ENCODE measurements around the gene MTCH2. TPM values are rescaled to one million over a fixed set of nuclear protein-coding genes. Genes with fewer than 3 reads are reported as not detected.
"Not testable (repeated sequence)": the region's sequence is repeated elsewhere in the genome, so short reads cannot be mapped to it uniquely, and the experiment has no call there.

MTCH2 gene
- polyA plus RNA-seq (ENCODE audit: insufficient read length in 12 of 12), result 10 to 100 TPM in 11 of 12 donors, not detected in 1; 40.1 to 81.5 (median 76.6) TPM
- long read RNA-seq, donor 1, transcript MTCH2-201 (13 exons, 2,587 nt), result major isoform, 32 of 89 reads
- long read RNA-seq, donor 1, partial matches to known transcripts, result 48 of 89 reads
- long read RNA-seq, donor 1, other reads (novel, unspliced or antisense), result 5 of 89 reads
- long read RNA-seq, donor 2, transcript MTCH2-201 (13 exons, 2,587 nt), result major isoform, 27 of 40 reads
- long read RNA-seq, donor 2, partial matches to known transcripts, result 10 of 40 reads
- long read RNA-seq, donor 2, other reads (novel, unspliced or antisense), result 0 of 40 reads
- long read RNA-seq, donor 3, transcript MTCH2-201 (13 exons, 2,587 nt), result major isoform, 16 of 17 reads
- long read RNA-seq, donor 3, partial matches to known transcripts, result 0 of 17 reads
- long read RNA-seq, donor 3, other reads (novel, unspliced or antisense), result 0 of 17 reads
- long read RNA-seq, donor 4, transcript MTCH2-201 (13 exons, 2,587 nt), result major isoform, 15 of 22 reads
- long read RNA-seq, donor 4, partial matches to known transcripts, result 6 of 22 reads
- long read RNA-seq, donor 4, other reads (novel, unspliced or antisense), result 0 of 22 reads
- long read RNA-seq, donor 5, result 0 reads
- long read RNA-seq, donor 6, transcript MTCH2-201 (13 exons, 2,587 nt), result major isoform, 12 of 18 reads
- long read RNA-seq, donor 6, partial matches to known transcripts, result 6 of 18 reads
- long read RNA-seq, donor 6, other reads (novel, unspliced or antisense), result 0 of 18 reads
- long read RNA-seq, donor 7, transcript MTCH2-201 (13 exons, 2,587 nt), result major isoform, 16 of 22 reads
- long read RNA-seq, donor 7, partial matches to known transcripts, result 6 of 22 reads
- long read RNA-seq, donor 7, other reads (novel, unspliced or antisense), result 0 of 22 reads
- long read RNA-seq, donor 8, transcript MTCH2-201 (13 exons, 2,587 nt), result major isoform, 27 of 27 reads
- long read RNA-seq, donor 8, partial matches to known transcripts, result 0 of 27 reads
- long read RNA-seq, donor 8, other reads (novel, unspliced or antisense), result 0 of 27 reads
- long read RNA-seq, donor 9, transcript MTCH2-201 (13 exons, 2,587 nt), result major isoform, 8 of 26 reads
- long read RNA-seq, donor 9, partial matches to known transcripts, result 17 of 26 reads
- long read RNA-seq, donor 9, other reads (novel, unspliced or antisense), result 0 of 26 reads
- long read RNA-seq, donor 10, transcript MTCH2-201 (13 exons, 2,587 nt), result major isoform, 27 of 33 reads
- long read RNA-seq, donor 10, partial matches to known transcripts, result 0 of 33 reads
- long read RNA-seq, donor 10, other reads (novel, unspliced or antisense), result 5 of 33 reads
- long read RNA-seq, donor 11, transcript MTCH2-201 (13 exons, 2,587 nt), result major isoform, 18 of 21 reads
- long read RNA-seq, donor 11, partial matches to known transcripts, result 0 of 21 reads
- long read RNA-seq, donor 11, other reads (novel, unspliced or antisense), result 0 of 21 reads

DNA sequence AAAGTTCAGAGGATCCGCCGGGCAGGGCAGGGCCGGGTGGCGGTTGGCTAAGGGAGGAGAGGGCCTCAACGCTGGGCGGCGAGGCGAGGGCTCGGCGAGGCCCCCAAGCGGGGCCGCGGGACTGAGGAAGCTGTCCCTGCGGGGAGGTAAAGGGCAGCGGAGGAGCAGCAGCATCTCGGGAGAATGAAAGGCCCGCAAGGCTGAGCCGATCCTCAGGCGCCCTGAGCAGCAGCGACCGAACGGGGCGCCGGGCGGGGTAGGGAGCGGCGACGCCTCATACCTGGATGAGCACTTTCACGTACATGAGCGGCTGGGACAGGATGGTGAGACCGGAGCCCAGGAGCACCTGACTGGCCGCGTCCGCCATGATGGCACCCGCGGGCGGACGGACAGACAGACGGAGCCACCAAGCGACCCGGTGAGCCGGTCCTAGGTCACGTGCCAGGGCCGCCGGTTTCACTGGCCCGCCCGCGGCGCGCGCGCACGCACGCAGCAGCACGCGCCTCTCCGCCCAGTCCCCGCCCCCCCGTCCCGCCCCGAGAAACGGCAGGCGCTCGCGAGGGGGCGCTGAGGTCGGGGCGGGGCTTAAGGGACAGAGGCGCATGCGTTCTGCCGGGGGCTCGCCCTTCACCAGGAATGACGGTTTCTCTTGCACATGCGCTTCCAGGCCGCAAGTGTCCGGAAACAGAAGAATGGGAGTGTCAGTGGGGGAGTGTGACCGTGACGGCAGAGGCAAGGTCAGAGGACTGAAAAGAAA is at the start of gene MTCH2:
TSS of gene MTCH2 (minus strand) at position 461 of the 757 bp plus-strand sequence. CDS start at position 367, 94 bp downstream.
- peak; percentile 98 for DNase-seq

DNA sequence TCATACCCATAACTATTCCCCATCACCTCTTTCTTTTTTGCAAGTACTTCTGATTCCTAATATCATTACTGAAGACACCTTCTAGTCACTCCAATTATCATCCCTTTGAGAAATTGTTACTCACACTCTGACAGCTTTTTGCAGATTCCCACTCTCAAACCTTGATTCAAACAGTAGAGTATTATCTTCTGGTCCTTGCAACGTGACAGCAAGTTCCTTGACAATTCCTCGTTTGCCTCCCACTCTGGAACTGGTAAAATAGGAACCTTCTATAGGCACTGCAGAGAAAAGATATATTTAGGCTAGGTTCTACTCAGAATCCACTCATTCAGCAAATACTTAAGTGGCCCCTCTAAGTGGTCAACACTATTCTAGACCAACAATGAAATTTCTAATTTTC is 49.6 kb upstream of the MTCH2 start:
- no peak for DNase-seq

DNA sequence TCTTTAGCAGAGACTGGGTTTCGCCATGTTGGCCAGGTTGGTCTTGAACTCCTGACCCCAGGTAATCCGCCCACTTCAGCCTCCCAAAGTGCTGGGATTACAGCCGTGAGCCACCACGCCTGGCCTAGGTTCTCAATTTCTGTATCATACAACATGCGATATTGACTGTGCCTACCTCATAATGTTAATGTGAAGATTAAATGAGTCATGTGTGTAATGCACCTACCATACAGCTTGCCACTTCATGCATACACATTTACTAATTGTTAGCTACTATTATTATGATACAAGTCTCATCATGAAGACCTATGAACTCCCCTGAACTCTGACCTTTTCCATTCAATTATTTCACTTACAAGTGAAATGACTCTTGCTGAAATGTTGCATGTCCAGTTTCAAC is 47.1 kb upstream of the MTCH2 start:
- DNase-seq, result no peak

DNA sequence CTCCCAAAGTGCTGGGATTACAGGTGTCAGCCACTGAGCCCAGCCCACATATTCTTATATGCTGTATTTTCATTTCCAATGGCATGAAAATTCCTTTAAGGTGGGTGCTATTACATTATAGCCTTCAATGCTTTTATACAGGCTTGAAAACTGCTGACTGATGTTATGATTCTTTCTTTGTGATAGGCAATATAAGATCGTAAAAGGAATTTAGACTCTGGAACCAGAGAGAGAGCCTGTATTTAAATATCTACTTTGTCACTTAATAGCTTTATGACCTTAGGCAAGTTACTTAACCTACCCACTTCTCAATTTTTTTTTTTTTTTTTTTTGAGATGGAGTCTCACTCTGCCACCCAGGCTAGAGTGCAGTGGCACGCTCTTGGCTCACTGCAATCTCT is 46.6 kb upstream of the MTCH2 start:
- DNase-seq, result no peak

DNA sequence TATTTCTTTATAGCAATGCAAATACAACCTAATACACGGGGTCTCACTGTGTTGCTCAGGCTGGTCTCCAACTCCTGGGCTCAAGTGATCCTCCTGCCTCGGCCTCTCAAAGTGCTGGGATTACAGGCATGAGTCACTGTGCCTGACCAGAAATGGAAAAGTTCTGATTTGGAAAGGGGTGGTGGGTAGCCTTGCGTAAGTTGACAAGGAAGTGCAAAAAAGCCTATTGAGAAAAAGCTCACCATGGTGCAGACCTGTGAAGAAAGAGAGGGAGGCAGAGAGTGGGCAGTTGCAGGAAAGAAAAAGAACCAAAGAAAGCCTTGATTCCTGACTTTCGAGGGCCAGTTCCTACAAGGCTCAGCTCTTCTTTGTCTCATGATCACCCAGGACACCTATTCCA is 45.8 kb upstream of the MTCH2 start:
- no peak for DNase-seq

DNA sequence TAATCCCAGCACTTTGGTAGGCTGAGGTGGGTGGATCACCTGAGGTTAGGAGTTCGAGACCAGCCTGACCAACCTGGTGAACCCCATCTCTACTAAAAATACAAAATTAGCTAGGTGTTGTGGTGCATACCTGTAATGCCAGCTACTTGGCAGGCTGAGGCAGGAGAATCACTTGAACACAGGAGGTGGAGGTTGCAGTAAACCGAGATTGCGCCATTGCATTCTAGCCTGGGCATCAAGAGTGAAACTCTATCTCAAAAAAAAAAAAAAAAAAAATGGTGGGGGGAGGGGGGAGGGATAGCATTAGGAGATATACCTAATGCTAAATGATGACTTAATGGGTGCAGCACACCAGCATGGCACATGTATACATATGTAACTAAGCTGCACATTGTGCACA is 44.3 kb upstream of the MTCH2 start:
- not testable (repeated sequence) for DNase-seq

DNA sequence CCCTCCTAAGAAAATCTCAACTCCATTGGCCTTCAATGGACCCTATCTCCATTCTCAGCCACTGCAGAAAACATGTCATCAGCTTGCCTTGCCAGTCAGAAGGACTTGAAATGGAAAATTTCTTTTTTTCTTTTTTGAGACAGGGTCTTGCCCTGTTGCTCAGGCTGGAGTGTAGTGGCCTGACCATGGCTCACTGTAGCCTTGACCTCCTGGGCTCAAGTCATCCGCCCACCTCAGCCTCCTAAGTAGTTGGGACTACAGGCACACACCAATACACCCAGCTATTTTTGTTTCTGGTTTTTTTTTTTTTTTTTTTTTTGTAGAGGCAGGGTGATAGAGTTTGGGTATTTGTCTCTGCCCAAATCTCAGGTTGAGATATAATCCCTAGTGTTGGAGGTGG is 43.8 kb upstream of the MTCH2 start:
- DNase-seq, result no peak

DNA sequence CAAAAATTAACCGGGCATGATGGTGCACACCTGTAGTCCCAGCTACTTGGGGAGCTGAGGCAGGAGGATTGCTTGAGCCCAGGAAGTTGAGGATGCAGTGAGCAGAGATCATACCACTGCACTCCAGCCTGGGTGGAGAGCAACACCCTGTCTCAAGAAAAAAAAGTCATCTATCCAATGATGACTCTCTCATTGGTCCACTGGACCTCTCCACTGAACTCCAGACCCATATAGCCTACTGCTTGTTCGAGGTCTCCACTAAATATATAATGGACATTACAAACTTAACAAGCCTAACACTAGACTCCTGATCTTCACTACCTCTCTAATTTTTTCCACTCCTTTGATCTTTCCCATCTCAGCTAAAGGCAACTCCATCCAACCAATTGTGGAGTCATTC is 33.5 kb upstream of the MTCH2 start:
- no peak for DNase-seq

DNA sequence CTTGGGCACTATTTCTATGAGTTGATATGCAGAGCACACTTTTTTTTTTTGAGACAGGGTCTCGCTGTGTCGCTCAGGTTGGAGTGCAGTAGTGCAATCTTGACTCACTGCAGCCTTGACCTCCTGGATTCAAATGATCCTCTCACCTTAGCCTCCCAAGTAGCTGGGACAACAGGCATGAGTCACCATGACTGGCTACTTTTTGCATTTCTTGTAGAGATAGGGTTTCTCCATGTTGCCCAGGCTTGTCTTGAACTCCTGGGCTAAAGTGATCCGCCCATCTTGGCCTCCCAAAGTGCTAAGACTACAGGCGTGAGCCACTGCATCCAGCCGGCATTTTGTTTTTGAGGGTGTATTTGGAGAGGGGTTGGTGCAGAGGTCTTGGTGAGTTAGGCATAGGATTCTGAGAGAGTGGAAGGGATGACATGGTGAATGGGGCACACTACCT is 29.9 kb upstream of the MTCH2 start:
- no peak for DNase-seq

DNA sequence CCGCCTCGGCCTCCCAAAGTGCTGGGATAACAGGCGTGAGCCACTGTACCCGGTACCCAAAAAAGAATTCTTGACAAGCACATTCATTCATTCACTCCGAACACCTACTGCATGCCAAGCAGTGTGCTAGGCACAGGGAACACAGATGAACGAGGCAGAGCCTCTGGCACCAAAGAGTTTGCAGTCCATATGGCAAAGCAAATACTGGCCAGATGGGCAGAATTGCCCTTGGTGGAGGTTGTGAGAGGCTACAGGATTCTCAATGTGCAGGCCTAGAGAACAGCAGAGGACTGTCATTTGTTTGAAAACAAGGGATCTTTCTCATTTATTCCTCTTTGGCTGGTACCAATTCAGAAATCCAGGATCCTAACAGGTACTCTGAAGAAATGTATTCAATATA is 27.5 kb upstream of the MTCH2 start:
- DNase-seq, result no peak

DNA sequence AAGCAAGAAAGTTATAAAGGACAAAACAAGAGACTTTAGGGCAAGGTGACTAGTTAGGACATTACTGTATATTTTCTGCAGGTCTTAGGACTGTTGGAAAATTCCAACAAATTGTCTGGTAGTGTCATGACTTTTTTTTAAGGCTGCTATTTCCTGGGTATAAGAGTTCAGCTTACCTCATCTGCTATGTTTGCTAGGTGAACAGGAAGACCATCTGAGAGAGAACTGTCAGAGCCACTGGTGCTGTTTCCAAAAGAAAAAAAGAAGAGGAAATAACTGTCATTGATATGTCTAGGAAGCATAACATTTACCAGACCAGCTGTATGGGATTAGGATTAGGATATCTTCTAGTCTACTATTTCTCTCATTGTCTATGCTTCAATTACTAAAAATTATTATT is 26.3 kb upstream of the MTCH2 start:
- no peak for DNase-seq

DNA sequence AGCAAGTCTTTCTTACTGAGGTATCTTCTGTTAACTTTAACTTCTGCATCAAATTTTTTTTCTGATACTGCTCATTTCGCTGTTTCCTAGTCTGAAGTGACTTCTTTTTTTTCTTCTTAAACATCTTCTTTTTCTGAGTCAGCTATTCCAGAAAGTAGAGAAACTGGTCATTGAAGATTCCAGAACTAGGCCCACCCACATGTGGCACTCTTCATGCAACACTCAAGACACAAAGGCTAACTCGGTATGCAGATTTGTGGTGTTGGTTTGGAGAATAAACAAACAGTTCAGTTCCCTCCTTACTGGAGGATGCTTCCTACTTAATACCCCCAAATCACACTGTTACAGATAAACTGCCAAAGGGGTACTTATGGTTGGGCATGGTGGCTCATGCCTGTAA is 25.2 kb upstream of the MTCH2 start:
- no peak for DNase-seq

DNA sequence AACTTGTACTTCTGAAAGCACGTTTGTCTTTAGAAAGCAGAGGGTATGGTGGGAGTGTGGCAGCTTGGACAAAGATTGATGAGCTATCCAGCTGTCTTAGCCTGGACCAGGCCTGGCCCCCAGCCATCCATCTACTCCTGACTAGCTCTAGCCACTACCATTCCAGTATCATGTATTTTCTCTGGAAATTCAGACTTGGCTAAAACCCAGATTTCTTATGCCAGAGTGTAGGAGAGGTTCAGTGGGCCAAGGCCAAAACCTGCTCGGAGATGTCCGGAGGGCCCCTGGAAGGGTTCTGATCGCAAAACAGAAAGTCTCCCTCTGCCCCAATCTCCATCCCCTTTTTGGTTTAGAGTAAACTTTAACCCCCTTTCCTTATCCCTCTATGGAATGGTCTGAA is 24.8 kb upstream of the MTCH2 start:
- peak; percentile 33 for DNase-seq

DNA sequence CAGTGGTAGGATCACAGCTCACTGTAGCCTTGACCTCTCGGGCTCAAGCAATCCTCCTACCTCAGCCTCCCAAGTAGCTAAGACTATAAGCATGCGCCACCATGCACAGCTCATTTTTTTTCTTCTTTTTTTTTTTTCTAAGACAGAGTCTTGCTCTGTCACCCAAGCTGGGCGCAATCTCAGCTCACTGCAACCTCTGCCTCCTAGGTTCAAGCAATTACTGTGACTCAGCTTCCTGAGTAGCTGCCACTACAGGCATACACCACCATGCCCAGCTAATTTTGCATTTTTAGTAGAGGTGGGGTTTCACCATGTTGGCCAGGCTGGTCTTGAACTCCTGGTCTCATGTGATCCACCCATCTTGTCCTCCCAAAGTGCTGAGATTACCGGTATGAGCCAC is 22.6 kb upstream of the MTCH2 start:
- not testable (repeated sequence) for DNase-seq

DNA sequence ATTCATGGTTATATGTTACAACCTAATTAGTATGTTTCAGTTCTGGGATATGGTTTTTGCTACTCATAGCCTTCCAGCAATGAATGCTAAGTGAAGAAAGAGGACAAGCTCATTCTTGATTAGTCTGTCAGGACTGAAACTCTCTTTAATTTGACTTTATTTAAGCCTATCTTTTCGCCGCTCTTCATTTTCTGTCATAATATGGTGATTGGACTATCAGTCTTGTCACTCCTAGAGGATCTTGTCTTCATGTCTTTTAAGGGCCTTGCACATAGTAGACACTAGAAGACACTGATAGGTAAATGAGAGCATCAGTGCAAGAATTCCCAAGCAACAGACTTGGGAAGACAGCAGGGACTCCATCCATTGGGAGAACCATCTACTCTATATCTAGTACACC is 18.9 kb upstream of the MTCH2 start:
- DNase-seq, result no peak

DNA sequence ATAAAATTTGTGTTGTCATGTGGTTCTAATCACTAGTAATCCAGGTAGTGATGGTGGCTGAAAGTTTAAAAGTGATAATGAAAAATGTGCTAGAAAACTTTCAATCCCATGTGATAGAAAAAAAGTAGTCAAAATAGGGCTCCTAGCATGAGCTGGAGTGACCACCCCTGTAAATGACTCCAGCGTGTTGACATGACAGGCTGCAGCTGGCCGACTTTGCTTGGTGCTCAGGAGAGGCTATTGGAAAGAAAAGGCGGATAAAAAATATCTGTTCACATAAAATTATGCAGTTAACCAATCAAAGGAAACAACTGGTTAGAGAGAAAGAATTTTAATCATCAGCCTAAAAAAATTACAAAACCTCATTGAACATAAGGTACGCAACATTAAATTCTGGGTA is 16.9 kb upstream of the MTCH2 start:
- no peak for DNase-seq

DNA sequence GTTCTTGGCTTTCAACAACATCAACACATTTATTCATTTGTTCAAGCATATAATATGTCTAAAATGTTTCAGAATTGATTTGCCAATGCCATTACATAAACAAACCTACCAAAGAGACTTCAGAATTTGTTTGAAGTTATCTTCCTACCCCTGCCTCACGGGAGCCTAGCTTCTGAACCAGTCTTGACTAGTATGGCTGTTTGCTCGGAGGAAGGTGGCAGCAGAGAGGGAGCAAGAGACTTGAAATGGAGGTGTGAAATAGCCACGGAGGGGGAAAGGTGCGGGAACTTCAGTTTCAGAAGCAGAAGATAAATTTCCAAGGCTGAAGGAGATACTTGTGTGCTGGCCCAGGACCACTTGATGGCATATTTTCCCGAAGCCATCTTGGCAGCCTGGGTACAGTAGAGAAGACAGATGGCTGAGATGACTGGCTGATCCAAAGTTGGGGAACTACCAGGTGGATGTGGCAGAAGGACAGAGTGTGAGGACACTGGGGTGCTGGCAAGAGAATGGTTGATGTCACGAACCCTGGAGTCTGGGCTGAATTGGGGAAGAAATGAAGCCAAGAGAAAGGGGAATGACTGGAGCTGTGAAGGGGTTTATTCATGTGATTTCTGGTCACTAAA is 14.0 kb upstream of the MTCH2 start:
- DNase-seq, result no peak

DNA sequence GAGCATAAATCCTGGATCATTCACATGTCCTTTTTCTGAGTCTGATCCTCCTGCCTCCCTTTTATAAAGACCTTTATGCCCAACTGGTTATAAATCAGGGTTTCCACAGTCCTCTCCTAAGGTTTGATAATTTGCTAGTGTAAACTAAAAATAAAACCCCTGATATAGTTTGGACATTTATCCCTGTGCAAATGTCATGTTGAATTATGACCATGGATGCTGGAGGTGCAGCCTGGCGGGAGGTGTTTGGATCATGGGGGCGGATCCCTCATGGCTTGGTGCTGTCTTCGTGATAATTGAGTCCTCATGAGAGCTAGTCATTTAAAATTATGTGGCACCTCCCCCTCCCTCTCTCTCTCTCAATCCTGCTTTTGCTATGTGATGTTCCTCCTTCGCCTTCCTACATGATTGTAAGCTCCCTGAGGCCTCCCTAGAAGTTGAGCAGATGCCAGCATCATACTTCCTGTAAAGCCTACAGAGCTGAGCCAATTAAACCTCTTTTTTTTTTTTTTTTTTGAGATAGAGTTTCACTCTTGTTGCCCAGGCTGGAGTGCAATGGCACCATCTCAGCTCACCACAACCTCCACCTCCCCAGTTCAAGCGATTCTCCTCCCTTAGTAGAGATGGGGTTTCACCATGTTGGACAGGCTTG is 9.6 kb upstream of the MTCH2 start:
- DNase-seq, result no peak

DNA sequence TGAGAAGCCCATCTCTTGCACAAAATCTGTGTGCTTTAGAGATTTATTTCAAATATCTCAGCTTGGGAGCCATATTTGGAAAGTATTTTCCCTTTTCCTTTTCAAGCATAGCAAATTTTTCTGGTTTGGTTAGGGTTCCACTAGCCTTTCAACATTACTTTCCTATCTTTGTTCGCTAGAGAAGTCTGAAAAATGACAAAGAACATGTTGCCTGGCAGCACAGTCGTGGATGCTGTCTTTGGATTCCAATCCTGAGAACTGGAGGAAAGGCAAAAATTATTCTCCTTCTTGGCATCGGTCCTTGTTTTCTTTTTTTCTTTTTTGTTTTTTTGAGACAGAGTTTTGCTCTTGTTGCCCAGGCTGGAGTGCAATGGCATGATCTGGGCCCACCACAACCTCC is 6.9 kb upstream of the MTCH2 start:
- DNase-seq, result no peak

DNA sequence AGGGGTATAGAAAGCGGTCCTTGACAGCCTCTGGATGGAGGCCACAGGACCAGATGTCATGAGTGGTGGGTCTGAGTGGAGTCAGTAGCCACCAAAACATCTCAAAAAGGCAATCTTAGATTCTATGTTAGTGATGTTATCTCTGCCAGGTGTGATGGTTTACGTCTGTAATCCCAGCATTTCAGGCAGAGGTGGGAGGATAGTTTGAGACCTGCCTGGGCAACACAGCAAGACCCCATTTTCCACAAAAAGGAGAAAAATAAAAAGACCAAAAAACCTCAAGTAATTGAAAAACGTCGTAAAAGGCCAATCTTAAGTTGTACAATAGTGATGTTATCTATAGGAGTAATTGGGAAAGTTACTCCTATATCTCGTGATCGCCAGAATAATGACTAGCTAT is 3.7 kb upstream of the MTCH2 start:
- DNase-seq, result no peak
